IMR-90 (cell line): ENCODE results near the gene DZANK1. TPM values are rescaled to one million over a fixed set of nuclear protein-coding genes. Genes with fewer than 3 reads are reported as not detected.

ENCODE experiments used
- ATAC-seq: fragments of 200-7000 bp; cut with Tn5 transposase; 2 replicates; pipeline ENCODE4 v1.9.1; 2020; ENCODE audit warnings: low read depth, mild to moderate bottlenecking, moderate library complexity
- BruUV-seq: library from RNA; stranded (reverse); fragments of 400-500 nt; replicated peaks from 2 replicates; lab custom pipeline; 2021; lab: Mats Ljungman, UMichigan
- CTCF ChIA-PET: fragments of 300-600 bp; formaldehyde crosslinking; extraction: SDS; loops from one replicate; lab custom pipeline; 2021; ENCODE audit warnings: antibody characterized with exemption; lab: Yijun Ruan, JAX
- POLR2A ChIA-PET: fragments of 300-600 bp; sonication (Branson Sonifier 250); formaldehyde crosslinking; loops from one replicate; lab custom pipeline; 2022; ENCODE audit warnings: antibody characterized with exemption; ENCODE audit not compliant: unreplicated experiment; lab: Charles Lee
- DNase-seq: peaks from one replicate; pipeline ENCODE4 v3.0.0; 2013
- H2AFZ ChIP-seq: replicated peaks from 2 replicates; pipeline ENCODE3; 2013; ENCODE audit warnings: low read length, mild to moderate bottlenecking; ENCODE audit not compliant: poor library complexity
- H2AK5ac ChIP-seq: 2 replicates; pipeline ENCODE4 v1.6.1; 2013; ENCODE audit warnings: low read depth, low read length, inconsistent platforms
- H2AK9ac ChIP-seq: replicated peaks from 2 replicates; pipeline ENCODE3; 2013; ENCODE audit warnings: mild to moderate bottlenecking, low read depth, low read length, moderate library complexity; ENCODE audit not compliant: poor library complexity
- H2BK120ac ChIP-seq: 2 replicates; pipeline ENCODE4 v1.6.1; 2013; ENCODE audit warnings: low read depth, low read length, inconsistent platforms
- H2BK15ac ChIP-seq: 3 replicates; pipeline ENCODE4 v1.6.1; 2013; ENCODE audit warnings: low read depth, low read length, inconsistent platforms
- H2BK20ac ChIP-seq: 2 replicates; pipeline ENCODE4 v1.6.1; 2013; ENCODE audit warnings: low read depth, mild to moderate bottlenecking, inconsistent platforms, low read length, moderate library complexity
- H2BK5ac ChIP-seq: 2 replicates; pipeline ENCODE4 v1.6.1; 2013; ENCODE audit warnings: mild to moderate bottlenecking, low read depth, low read length, inconsistent platforms; ENCODE audit not compliant: poor library complexity, severe bottlenecking
- H3K14ac ChIP-seq: replicated peaks from 2 replicates; pipeline ENCODE4 v1.6.1; 2013; ENCODE audit warnings: low read depth, low read length, inconsistent platforms
- H3K18ac ChIP-seq: 2 replicates; pipeline ENCODE4 v1.6.1; 2013; ENCODE audit warnings: low read depth, low read length, control low read depth
- H3K23ac ChIP-seq: 2 replicates; pipeline ENCODE4 v1.6.1; 2013; ENCODE audit warnings: low read depth, low read length, inconsistent platforms
- H3K27ac ChIP-seq: 2 replicates; pipeline ENCODE4 v1.5.1; 2013; ENCODE audit warnings: mild to moderate bottlenecking, control low read depth, low read length; ENCODE audit not compliant: insufficient read depth
- H3K27me3 ChIP-seq: 2 replicates; pipeline ENCODE4 v1.6.1; 2013; ENCODE audit warnings: low read length; ENCODE audit not compliant: control insufficient read depth, insufficient read depth
- H3K36me3 ChIP-seq: 2 replicates; pipeline ENCODE4 v1.6.1; 2013; ENCODE audit warnings: low read length, mixed read lengths; ENCODE audit not compliant: control insufficient read depth, insufficient read depth
- H3K4ac ChIP-seq: 2 replicates; pipeline ENCODE4 v1.6.1; 2013; ENCODE audit warnings: low read depth, low read length, inconsistent platforms
- H3K4me1 ChIP-seq: 2 replicates; pipeline ENCODE4 v1.6.1; 2013; ENCODE audit warnings: low read length, mixed read lengths; ENCODE audit not compliant: control insufficient read depth, insufficient read depth
- H3K4me2 ChIP-seq: 2 replicates; pipeline ENCODE4 v1.6.1; 2013; ENCODE audit warnings: low read depth, mild to moderate bottlenecking, control low read depth, low read length, moderate library complexity
- H3K4me3 ChIP-seq: 2 replicates; pipeline ENCODE4 v1.5.1; 2013; ENCODE audit warnings: low read depth, mild to moderate bottlenecking, control low read depth, low read length, moderate library complexity; ENCODE audit not compliant: insufficient read depth
- H3K56ac ChIP-seq: 2 replicates; pipeline ENCODE4 v1.6.1; 2013; ENCODE audit warnings: low read length, inconsistent platforms; ENCODE audit not compliant: insufficient read depth; ENCODE audit errors: extremely low read depth
- H3K79me1 ChIP-seq, 2 experiments: 2 replicates each; pipeline ENCODE4 v1.6.1; 2013; ENCODE audit warnings: low read length in 2 of 2, inconsistent platforms in 1 of 2, low read depth in 1 of 2
- H3K9ac ChIP-seq: 2 replicates; pipeline ENCODE4 v1.6.1; 2013; ENCODE audit warnings: low read depth, low read length, control low read depth
- H3K9me1 ChIP-seq: 2 replicates; pipeline ENCODE4 v1.6.1; 2013; ENCODE audit warnings: low read length, inconsistent platforms; ENCODE audit not compliant: insufficient read depth
- H3K9me3 ChIP-seq: 2 replicates; pipeline ENCODE4 v1.6.1; 2013; ENCODE audit warnings: low read length; ENCODE audit not compliant: control insufficient read depth, insufficient read depth
- H4K20me1 ChIP-seq: 2 replicates; pipeline ENCODE4 v1.6.1; 2013; ENCODE audit warnings: low read length, inconsistent platforms; ENCODE audit not compliant: insufficient read depth
- H4K5ac ChIP-seq: 2 replicates; pipeline ENCODE4 v1.6.1; 2013; ENCODE audit warnings: mild to moderate bottlenecking, low read depth, low read length, control low read depth
- H4K8ac ChIP-seq, 2 experiments: 2 replicates each; pipeline ENCODE4 v1.6.1; 2013; ENCODE audit warnings: low read depth in 2 of 2, low read length in 2 of 2, control low read depth in 1 of 2, inconsistent platforms in 1 of 2
- H4K91ac ChIP-seq: 2 replicates; pipeline ENCODE4 v1.6.1; 2013; ENCODE audit warnings: low read depth, low read length, inconsistent platforms; ENCODE audit not compliant: insufficient read depth
- CEBPB ChIP-seq: IDR thresholded peaks from 2 replicates; pipeline ENCODE4 v1.6.1; 2012; ENCODE audit warnings: low read depth, low read length, improper control_type of control experiment
- MAFK ChIP-seq: IDR thresholded peaks from 2 replicates; pipeline ENCODE4 v1.6.1; 2012; ENCODE audit warnings: low read depth, low read length, improper control_type of control experiment
- MXI1 ChIP-seq: IDR thresholded peaks from 2 replicates; pipeline ENCODE4 v1.6.1; 2012; ENCODE audit warnings: low read depth, mild to moderate bottlenecking, low read length, moderate library complexity, borderline replicate concordance
- NFE2L2 ChIP-seq: fragments of 150-350 bp; IDR thresholded peaks from 2 replicates; pipeline ENCODE4 v1.6.1; 2016; ENCODE audit warnings: low read depth, mild to moderate bottlenecking, low read length
- WGBS, 2 experiments: methylation state at CpG; one replicate each; pipeline versions ENCODE4 v1.1.5 to v1.1.7; 2013; ENCODE audit warnings: missing lambda C conversion rate in 2 of 2; ENCODE audit not compliant: insufficient read length in 1 of 2; ENCODE audit errors: extremely low coverage in 2 of 2; 5-methylcytosine and 5-hydroxymethylcytosine counted together
- dilution Hi-C: fragments of 300-500 bp; cut with HindIII; formaldehyde crosslinking; loops from one replicate; pipeline ENCODE4 v1.14.3; 2018; ENCODE audit warnings: low sequenced_read_pairs; ENCODE audit not compliant: unreplicated experiment
- in situ Hi-C: fragments of 300-500 bp; cut with MboI; formaldehyde crosslinking; loops from 3 replicates; pipeline ENCODE4 v1.14.3; 2019; ENCODE audit warnings: low sequenced_read_pairs, inconsistent platforms, mixed read lengths
- intact Hi-C: fragments of 100-400 bp; cut with micrococcal nuclease; formaldehyde crosslinking; loops from 2 replicates; pipeline ENCODE4 v1.10.0; 2022
- polyA plus RNA-seq, 3 experiments: library from polyadenylated mRNA; depleted of rRNA; stranded (reverse); fragments of >200 nt; gene quantifications; 2 replicates each; pipeline ENCODE4 v1.2.3, GENCODE V29; 2012; ENCODE audit warnings: low replicate concordance in 1 of 3
- total RNA-seq: library from RNA; depleted of rRNA; stranded (reverse); fragments of >200 nt; gene quantifications from 2 replicates; pipeline ENCODE4 v1.2.3, GENCODE V29; 2012
- TF ChIP-seq, protein P1 (sequence below): conservative IDR thresholded peaks from 2 replicates; pipeline ENCODE4 v1.5.1; 2012; ENCODE audit warnings: mild to moderate bottlenecking, low read depth, low read length, improper control_type of control experiment
- TF ChIP-seq, protein P2 (sequence below): fragments of 150-350 bp; IDR thresholded peaks from 2 replicates; pipeline ENCODE4 v1.6.1; 2016; ENCODE audit warnings: low read depth, mild to moderate bottlenecking, low read length, moderate library complexity, borderline replicate concordance

DZANK1 gene
- total and polyA plus RNA-seq, 2 of the 4 experiments (the other 2 are of a cell fraction), result 0.54 to 1.1 TPM

DNA sequence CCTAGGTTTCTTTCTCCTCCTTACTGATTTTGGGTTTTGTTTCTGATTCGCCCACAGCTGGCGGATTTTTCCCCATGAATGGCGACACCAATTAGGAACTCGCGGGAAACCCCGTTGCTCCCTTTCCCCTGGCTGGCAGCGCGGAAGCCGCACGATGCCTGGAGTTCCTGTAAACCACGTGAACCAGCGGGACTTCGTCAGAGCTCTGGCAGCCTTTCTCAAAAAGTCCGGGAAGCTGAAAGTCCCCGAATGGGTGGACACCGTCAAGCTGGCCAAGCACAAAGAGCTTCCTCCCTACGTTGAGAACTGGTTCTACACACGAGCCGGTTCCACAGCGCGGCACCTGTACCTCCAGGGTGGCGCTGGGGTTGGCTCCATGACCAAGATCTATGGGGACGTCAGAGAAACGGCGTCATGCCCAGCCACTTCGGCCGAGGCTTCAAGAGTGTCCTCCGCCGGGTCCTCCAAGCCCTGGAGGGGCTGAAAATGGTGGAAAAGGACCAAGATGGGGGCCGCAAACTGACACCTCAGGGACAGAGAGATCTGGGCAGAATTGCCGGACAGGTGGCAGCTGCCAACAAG, 37.7 kb upstream of the DZANK1 start:
- no peak overlapping the region for H2BK5ac ChIP-seq
- H2AFZ ChIP-seq, result peak overlapping the region; percentile 77
- whole genome bisulfite sequencing, 2 experiments, result 49% methylated on average over 26 of the region's 31 CpGs; no CpG with 5 or more reads in 1 of the 2 experiments
- H3K14ac ChIP-seq, result no peak overlapping the region
- H3K18ac ChIP-seq, result no peak overlapping the region
- peak; percentile 27 for DNase-seq
- no peak overlapping the region for H4K8ac ChIP-seq
- no peak overlapping the region for H2BK15ac ChIP-seq
- TF ChIP-seq, protein P1, sequence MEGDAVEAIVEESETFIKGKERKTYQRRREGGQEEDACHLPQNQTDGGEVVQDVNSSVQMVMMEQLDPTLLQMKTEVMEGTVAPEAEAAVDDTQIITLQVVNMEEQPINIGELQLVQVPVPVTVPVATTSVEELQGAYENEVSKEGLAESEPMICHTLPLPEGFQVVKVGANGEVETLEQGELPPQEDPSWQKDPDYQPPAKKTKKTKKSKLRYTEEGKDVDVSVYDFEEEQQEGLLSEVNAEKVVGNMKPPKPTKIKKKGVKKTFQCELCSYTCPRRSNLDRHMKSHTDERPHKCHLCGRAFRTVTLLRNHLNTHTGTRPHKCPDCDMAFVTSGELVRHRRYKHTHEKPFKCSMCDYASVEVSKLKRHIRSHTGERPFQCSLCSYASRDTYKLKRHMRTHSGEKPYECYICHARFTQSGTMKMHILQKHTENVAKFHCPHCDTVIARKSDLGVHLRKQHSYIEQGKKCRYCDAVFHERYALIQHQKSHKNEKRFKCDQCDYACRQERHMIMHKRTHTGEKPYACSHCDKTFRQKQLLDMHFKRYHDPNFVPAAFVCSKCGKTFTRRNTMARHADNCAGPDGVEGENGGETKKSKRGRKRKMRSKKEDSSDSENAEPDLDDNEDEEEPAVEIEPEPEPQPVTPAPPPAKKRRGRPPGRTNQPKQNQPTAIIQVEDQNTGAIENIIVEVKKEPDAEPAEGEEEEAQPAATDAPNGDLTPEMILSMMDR, result no peak
- no peak for TF ChIP-seq NFE2L2
- no peak for TF ChIP-seq CEBPB
- TF ChIP-seq, protein P2, sequence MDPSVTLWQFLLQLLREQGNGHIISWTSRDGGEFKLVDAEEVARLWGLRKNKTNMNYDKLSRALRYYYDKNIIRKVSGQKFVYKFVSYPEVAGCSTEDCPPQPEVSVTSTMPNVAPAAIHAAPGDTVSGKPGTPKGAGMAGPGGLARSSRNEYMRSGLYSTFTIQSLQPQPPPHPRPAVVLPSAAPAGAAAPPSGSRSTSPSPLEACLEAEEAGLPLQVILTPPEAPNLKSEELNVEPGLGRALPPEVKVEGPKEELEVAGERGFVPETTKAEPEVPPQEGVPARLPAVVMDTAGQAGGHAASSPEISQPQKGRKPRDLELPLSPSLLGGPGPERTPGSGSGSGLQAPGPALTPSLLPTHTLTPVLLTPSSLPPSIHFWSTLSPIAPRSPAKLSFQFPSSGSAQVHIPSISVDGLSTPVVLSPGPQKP, result no peak
- TF ChIP-seq MXI1, result no peak
- TF ChIP-seq MAFK, result no peak
- no peak for ATAC-seq
- H2AK9ac ChIP-seq, result no peak overlapping the region
- no peak overlapping the region for H3K4me3 ChIP-seq
- H2BK120ac ChIP-seq, result no peak overlapping the region
- H2BK20ac ChIP-seq, result no peak overlapping the region
- no peaks in the 10 kb centered on the region; the same call in 1 of the 2 replicates for H3K27me3 ChIP-seq
- peaks cover 4% of the 10 kb centered on the region; the same call in 1 of the 2 replicates for H3K4me1 ChIP-seq
- H4K20me1 ChIP-seq, result no peaks in the 10 kb centered on the region
- H2AK5ac ChIP-seq, result no peak overlapping the region
- no peak overlapping the region for H4K91ac ChIP-seq
- dilution Hi-C loops, result no loop called here
- intact Hi-C loops, result no loop called here
- no TSS peak for BruUV-seq
- H3K9me1 ChIP-seq, result peaks cover 8% of the 10 kb centered on the region
- no peak overlapping the region for H3K4ac ChIP-seq
- H3K4me2 ChIP-seq, result no peak overlapping the region
- no peaks in the 10 kb centered on the region for H3K9me3 ChIP-seq
- POLR2A ChIA-PET, result no interaction called here
- no peak overlapping the region for H3K27ac ChIP-seq
- H3K79me1 ChIP-seq, result peaks cover 8 to 21% of the 10 kb centered on the region in 2 experiments
- no peak overlapping the region for H3K23ac ChIP-seq
- H3K9ac ChIP-seq, result no peak overlapping the region
- no peaks in the 10 kb centered on the region for H3K36me3 ChIP-seq
- no peak overlapping the region for H4K5ac ChIP-seq
- H3K56ac ChIP-seq, result no peak overlapping the region
- CTCF ChIA-PET, result no interaction called here
- in situ Hi-C loops, result no loop called here
